Neural cell (in vitro differentiated cells): ENCODE data around the gene ACTA2.

Experiments used
- CTCF ChIP-seq: fragments of 450-650 bp; IDR thresholded peaks from 2 replicates; pipeline ENCODE4 v1.5.1; 2014; ENCODE audit warnings: antibody characterized with exemption, mild to moderate bottlenecking, moderate library complexity; ENCODE audit not compliant: poor library complexity, severe bottlenecking
- EZH2 ChIP-seq: fragments of 200-600, 300-800 bp; shearing (Covaris generic), sonication (generic); IDR thresholded peaks from 2 replicates; pipeline ENCODE4 v1.6.1; 2014; ENCODE audit warnings: antibody characterized with exemption, low read length, borderline replicate concordance, mild to moderate bottlenecking; ENCODE audit not compliant: insufficient read depth, poor library complexity, severe bottlenecking
- POLR2AphosphoS5 ChIP-seq: IDR thresholded peaks from 2 replicates; pipeline ENCODE4 v1.6.1; 2012

GRCh38 chr10:88946200-88946599 lies 6.4 kb downstream of the ACTA2 start:
- TF ChIP-seq EZH2 = no peak
- TF ChIP-seq CTCF = no peak
- no peak for TF ChIP-seq POLR2AphosphoS5
